Cardiac septum (tissue), 1 donor: Measurements from ENCODE around the gene AGAP6. TPM values are rescaled to one million over a fixed set of nuclear protein-coding genes. Genes with fewer than 3 reads are reported as not detected.
"Not testable (repeated sequence)": the region's sequence is repeated elsewhere in the genome, so short reads cannot be mapped to it uniquely, and the experiment has no call there.

Experiments
- DNase-seq: peaks from one replicate; pipeline ENCODE4 v3.0.0-alpha.2; 2020; ENCODE audit warnings: low spot score
- intact Hi-C: fragments of 100-400 bp; cut with DNase I; formaldehyde crosslinking; loops from one replicate; pipeline ENCODE4 v1.14.0; 2022
- total RNA-seq: library from RNA; stranded (reverse); fragmentation: NEBNext Ultra II Directional; extraction: Animal tissue kit (Norgen Biotek cat#: 25700); gene quantifications from one replicate; pipeline ENCODE4 v1.2.1, GENCODE V29; 2021
- donor health status: DM: no; HTN: no; CAD: no.

The AGAP6 gene
- total RNA-seq, 1 donor from 2014 or later, result 5.0 TPM

GRCh38 chr10:50020451-50021024, 32.3 kb downstream of the AGAP6 start:
- DNase-seq, intact Hi-C loops: not testable (repeated sequence)

DNA sequence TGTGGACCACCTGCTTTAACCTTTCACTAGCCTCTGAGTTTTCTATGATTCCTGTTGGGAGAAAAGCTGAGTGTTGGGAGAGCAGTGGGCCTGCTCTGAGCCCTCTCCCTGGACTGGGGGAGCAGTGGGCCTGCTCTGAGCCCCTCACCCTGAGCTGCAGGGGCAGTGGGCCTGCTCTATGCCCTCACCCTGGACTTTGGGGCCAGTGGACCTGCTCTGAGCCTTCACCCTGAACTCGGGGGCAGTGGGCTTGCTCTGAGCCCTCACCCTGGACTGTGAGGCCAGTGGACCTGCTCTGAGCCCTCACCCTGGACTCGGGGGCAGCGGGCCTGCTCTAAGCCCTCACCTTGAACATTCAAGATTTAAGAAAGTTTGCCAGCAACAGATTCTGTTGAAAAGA, 33.4 kb downstream of the AGAP6 start:
- no peak for DNase-seq
- intact Hi-C loops, result no loop called here

DNA sequence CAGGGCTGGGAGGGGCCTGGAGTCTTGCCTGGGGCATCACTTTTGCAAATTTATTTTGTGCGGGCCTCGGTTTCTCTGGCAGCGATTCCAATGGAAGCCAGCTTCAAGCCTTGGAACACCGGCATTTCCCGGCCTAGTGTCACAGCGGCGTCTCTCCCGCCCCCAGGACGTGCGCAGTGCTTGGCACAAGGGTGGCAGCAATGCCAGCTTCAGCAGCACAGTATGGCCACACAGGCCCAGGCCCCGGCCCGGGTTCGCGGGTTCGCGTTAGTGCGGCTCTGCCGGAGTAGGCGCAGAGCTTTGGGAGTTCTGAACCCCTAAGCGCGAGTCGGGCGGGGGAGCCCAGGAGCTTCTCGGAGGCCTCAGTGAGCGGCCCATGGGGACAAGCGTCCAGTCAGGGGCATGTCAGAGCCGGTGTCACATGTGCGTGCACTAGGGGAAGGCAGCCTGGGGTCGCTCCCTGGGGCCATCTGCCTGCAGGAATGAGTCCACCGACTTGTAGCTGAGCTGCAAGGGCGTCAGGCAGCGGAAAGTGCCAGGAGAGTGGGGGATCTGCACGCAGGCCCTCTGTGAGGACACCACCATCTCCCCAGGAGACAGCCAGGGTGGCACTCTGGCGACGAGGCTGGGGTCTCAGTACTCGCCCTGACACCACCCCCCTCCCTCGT, 36.6 kb downstream of the AGAP6 start:
- DNase-seq, intact Hi-C loops: not testable (repeated sequence)

- intact Hi-C loops, result no loop called here
- DNase-seq, result no peak
Observed at GRCh38 chr10:50025627-50026026, 37.4 kb downstream of the AGAP6 start.

DNA sequence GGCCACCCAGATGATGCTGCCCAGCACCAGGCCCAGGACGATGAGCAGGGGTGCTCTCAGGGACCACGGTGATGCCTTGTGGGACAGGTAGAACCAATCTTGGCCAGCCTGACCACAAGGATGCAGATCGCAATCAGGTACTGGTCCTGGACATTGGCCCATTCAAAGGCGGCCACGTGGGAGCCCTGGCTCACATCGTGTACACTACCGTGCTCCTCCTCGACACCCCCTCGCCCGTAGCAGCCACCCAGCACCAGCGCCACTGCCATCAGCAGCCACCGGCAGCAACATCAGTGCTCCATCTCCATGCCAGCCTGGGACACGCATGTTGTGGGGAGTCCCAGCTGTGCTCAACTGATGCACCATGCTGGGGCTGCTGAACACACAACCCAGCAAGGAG, 39.0 kb downstream of the AGAP6 start:
- DNase-seq, result no peak
- intact Hi-C loops, result no loop called here

- intact Hi-C loops, result no loop called here
- no peak for DNase-seq
Observed at GRCh38 chr10:50033481-50033880, 45.3 kb downstream of the AGAP6 start.

- intact Hi-C loops, DNase-seq: not testable (repeated sequence)
Observed at GRCh38 chr10:50035337-50035736, 47.1 kb downstream of the AGAP6 start.

DNA sequence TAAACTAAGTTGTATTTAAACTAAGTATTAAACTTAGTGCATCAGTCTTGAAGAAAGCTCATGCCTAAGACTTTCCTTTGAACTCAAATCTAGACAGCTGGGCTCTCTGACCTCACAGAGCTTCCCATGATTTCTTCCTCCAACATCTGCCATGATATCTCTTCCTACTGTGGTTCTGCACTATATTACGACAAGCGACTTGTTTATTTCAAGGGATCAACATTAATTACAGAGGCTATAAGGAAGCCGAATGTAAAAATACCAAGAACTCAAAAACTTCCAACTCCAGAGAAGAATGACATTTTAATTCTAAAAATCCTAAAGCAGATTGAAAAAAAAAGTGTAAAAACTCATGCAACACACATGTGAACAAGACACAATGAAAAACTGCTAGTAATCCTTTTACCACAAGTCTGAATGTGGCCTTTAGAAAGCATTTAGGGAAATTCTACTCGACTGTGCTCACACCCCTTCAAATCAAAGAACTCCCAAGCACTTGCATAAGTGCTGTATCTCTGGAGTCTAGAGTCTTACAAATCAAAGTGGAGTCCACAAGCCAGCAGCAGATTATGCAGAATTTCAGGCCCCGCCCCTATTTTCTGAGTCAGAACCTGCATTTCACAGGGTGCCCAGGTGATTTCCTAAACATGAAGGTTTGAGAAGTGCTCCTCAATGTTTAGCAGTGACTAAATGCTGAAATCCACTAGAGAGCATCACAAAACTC, 56.9 kb downstream of the AGAP6 start:
- intact Hi-C loops, result no loop called here
- DNase-seq, result no peak

DNA sequence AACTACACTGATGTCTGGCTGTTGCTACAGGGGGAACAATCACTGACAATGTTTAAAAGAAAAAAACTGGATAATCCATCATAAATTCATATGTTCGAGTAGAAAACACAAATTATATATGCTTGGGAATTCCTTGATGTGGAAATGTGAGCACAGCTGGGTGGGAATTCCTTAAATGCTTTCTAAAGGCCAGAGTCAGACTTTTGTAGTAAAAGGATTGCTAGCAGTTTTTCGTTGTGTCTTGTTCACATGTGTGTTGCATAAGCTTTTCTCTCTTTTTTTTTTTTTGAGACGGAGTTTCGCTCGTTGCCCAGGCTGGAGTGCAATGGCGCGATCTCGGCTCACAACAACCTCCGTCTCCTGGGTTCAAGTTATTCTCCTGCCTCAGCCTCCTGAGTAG, 58.3 kb downstream of the AGAP6 start:
- intact Hi-C loops, DNase-seq: not testable (repeated sequence)

GRCh38 chr10:50047594-50047993, 59.4 kb downstream of the AGAP6 start:
- DNase-seq, intact Hi-C loops: not testable (repeated sequence)

DNA sequence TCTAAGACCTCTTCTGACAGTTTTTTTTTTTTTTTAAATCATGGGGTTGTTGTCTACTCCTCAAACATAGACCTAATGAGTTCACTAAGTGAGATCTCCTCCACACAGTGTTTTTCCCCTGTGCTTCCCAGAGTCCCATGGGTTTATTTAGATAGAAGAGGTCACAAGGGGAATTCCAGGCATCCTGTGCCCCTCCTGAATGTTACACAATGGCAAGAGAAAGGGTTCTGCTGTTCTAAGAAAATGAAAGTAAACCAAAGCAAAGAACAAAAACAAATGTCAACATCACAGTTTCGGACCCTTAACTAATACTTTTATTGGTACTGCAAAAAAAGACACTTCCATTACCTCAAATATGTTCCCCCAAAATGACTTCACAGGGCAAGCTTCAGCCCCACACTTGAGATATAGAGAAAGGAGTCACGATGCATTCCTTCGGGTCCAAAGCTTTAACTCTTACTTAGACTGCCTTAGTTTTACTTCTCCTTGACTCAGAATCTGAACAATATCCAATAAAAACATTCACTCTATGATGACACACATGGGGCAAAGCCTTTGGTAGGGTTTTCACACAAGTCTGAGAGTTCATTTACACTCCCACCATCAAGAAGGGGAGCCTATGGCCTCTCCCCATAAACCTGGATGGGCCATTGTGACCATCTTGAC, 63.9 kb downstream of the AGAP6 start:
- DNase-seq, intact Hi-C loops: not testable (repeated sequence)

DNA sequence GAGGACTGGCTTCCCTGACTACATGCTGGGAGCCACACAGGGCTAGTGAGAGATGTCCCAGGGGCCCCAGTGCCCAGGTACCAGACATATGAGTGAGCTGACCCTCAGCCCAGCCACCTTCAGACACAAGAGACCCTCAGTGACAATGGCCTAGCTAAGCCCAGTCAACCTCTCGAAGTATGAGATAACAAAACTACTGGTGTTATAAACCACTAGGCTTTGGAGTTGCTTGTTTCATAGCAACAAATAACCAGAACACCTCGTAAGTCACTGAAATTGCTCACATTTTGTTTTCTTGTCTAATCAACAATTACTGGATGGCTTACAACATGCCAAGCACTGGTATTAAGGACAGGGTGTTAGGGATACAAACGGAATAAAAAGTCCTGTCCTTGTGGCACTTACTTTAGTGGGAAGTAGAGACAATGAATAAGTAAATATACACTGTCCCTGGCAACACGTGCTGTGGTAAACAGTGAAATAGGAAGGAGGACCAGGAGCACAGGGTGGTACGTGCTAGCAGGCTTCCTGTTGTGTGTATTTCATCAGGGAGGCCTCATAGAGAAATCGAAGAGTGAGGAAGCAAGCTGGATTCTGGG, 64.7 kb downstream of the AGAP6 start:
- intact Hi-C loops, DNase-seq: not testable (repeated sequence)

DNA sequence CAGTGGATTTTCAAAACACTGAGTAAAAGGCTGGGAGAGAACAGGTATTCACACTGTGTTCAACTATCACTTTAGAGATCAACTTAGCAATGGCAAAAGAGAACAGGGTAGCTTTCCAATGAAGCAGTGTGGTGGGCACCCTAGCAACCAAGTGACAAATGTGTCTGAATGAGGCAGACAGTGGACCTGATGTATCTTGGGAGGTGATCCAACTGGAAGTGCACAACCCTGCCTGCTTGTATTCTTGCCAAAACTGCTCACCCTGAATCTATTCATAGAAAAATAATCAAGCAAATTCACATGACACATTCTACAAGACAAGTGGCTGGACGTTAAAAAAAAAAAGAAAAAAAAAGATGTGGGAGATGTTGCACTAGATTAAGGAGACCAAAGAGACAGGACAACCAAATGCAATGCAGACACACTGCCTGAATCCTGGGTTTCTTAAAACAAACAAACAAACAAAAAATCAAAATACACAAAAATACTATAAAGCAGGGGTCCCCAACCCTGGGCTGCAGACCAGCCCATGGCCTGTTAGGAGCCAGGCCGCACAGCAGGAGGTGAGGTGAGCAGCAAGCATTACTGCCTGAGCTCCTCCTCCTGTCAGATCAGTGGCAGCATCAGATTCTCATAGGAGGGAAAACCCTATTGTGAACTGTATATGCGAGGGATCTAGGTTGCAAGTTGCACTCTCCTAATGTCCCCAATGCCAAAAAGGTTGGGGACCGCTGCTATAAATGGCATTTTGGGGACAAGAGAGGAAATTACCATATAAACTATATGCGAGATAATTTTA, 67.5 kb downstream of the AGAP6 start:
- DNase-seq, intact Hi-C loops: not testable (repeated sequence)

GRCh38 chr10:50056654-50057053, 68.4 kb downstream of the AGAP6 start:
- DNase-seq, intact Hi-C loops: not testable (repeated sequence)

DNA sequence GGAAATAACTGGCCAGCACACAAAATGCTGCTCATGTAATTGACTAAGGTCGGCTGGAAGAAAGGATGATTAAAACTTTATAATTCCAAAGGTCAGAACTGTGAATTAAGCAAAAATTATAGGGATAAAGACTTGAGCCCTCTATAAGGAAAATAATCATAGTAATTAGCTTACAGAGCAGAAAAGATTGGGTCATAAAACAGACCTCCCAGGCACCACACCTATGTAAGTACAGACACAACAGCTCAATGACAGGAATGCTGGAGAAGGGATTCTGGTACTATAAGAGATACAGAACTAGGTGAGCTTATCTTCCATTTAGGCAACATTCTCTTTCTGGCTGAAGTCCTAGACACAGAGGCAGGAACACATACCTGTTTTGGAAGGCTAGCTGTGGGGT, 70.5 kb downstream of the AGAP6 start:
- intact Hi-C loops, DNase-seq: not testable (repeated sequence)

GRCh38 chr10:50059946-50060345, 71.7 kb downstream of the AGAP6 start:
- DNase-seq, intact Hi-C loops: not testable (repeated sequence)
